Memory B cell (primary cell): ENCODE data around the gene CDKN1C.

Experiments used
- ATAC-seq: fragments of 150-1000 bp; cut with Tn5 transposase; 2 replicates; pipeline ENCODE4 v1.10.0; 2021; ENCODE audit warnings: low read depth, mild to moderate bottlenecking, moderate library complexity
- DNase-seq, 2 donors: peaks; one replicate each; pipeline ENCODE4 v3.0.0; 2022; ENCODE audit warnings: low spot score in 2 of 2
- H3K27ac Mint-ChIP-seq: one replicate; pipeline ENCODE4 v1.8.0; 2022; ENCODE audit warnings: mild to moderate bottlenecking, moderate library complexity, mixed read lengths
- H3K27me3 Mint-ChIP-seq: one replicate; pipeline ENCODE4 v1.8.0; 2022; ENCODE audit warnings: mixed read lengths
- H3K36me3 Mint-ChIP-seq: one replicate; pipeline ENCODE4 v1.8.0; 2022; ENCODE audit warnings: mild to moderate bottlenecking, mixed read lengths
- H3K4me1 Mint-ChIP-seq: one replicate; pipeline ENCODE4 v1.8.0; 2022; ENCODE audit warnings: mixed read lengths
- H3K4me3 Mint-ChIP-seq: one replicate; pipeline ENCODE4 v1.8.0; 2022; ENCODE audit warnings: mild to moderate bottlenecking, moderate library complexity, mixed read lengths
- H3K9me3 Mint-ChIP-seq: one replicate; pipeline ENCODE4 v1.8.0; 2022; ENCODE audit warnings: mixed read lengths

The CDKN1C gene

DNA sequence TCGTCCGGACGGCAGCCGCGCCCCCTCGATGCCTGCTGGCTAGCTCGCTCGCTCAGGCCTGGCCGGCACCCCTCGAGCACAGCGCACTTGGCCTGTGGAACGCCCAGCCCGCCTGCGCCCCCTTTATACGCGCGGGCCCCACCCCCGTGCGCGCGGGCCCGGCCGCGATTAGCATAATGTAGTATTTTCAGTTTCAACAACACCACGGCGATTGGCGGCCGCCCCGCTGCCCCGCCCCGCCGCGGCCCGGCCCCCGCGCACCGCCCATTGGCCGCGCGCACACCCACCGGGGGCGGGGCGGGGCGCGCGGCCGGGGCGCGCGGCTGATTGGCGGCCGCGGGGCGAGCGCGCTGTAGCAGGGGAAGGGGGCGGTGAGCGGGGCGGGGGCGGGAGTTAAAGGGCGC lies at the start of gene CDKN1C:
TSS of gene CDKN1C (minus strand) at position 98 of the 404 bp plus-strand sequence. CDS start 319 bp downstream, outside the sequence.
- peaks cover 8% of the 10 kb centered on the region for H3K4me1 Mint-ChIP-seq
- H3K27me3 Mint-ChIP-seq: peaks cover 6% of the 10 kb centered on the region
- peak within 1 kb of the TSS; percentile 72 for H3K27ac Mint-ChIP-seq
- H3K9me3 Mint-ChIP-seq: no peaks in the 10 kb centered on the region
- H3K36me3 Mint-ChIP-seq: no peaks in the 10 kb centered on the region
- ATAC-seq (peak; percentile 90), DNase-seq (peak; percentile 71 to 79)
- H3K4me3 Mint-ChIP-seq: peak within 1 kb of the TSS; percentile 94

- no peak overlapping the region for H3K27ac Mint-ChIP-seq
- no peak overlapping the region for H3K4me3 Mint-ChIP-seq
- peaks cover 6% of the 10 kb centered on the region for H3K27me3 Mint-ChIP-seq
- peaks cover 13% of the 10 kb centered on the region for H3K36me3 Mint-ChIP-seq
- DNase-seq: no peak
- H3K4me1 Mint-ChIP-seq: peaks cover 7% of the 10 kb centered on the region
- ATAC-seq: no peak
- peaks cover 17% of the 10 kb centered on the region for H3K9me3 Mint-ChIP-seq
These were observed 49.1 kb upstream of the CDKN1C start for GRCh38 chr11:2934611-2935239.

DNA sequence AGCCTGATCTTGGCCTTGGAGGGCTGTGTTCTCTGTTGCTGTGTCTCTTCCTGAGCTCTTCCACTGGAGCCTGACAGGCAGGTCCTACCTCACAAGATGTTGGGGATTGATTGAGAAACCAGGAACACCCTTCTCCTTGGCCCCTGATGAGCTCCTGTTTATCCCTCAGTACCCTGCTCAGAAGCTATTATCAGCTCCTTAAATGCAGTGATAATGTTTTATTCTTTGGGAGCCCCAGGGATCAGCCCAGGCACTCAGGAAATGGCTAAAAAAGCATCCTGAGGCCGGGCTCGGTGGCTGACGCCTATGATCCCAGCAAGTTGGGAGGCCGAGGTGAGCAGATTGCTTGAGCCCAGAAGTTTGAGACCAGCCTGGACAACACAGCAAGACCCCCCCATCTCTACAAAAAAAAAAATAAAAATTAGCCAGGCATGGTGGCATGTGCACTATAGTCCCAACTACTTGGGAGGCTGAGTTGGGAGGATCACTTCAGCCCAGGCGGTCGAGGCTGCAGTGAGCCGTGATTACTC lies 48.5 kb upstream of the CDKN1C start:
- peaks cover 7% of the 10 kb centered on the region for H3K4me1 Mint-ChIP-seq
- peaks cover 15% of the 10 kb centered on the region for H3K9me3 Mint-ChIP-seq
- H3K36me3 Mint-ChIP-seq: peaks cover 13% of the 10 kb centered on the region
- ATAC-seq (no peak), DNase-seq (no peak)
- no peak overlapping the region for H3K4me3 Mint-ChIP-seq
- H3K27ac Mint-ChIP-seq: no peak overlapping the region
- peaks cover 6% of the 10 kb centered on the region for H3K27me3 Mint-ChIP-seq

DNA sequence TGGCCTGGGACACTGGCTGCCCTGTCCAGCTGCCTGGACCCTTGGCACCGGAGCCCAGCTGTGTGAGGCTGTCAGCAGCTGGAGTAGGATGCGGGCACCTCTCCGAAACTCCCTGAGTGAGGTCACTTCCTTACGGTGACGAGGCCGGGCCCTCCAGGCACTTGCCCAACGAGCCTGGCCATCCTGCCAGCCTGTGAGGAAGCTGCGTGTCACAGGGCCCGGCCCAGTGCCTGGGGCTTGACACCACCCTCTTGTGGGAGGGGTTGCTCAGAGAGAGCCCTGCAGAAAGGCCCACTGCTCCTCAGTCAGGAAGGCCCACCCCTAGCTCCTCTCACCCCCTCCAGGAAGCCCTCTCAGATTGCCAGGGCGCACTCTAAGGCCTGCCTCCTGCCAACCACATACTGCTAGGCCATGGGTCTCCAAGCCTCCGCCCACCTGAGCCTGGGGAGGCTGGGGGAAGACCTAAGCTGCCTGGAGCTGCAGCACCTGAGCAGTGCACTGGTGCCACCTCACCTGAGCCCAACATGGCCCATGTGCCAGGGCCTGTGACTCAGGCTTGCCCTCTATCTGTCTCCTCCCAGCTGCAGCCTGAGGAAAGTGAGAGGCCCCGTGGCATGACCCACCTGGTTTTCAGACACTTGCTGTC lies 47.9 kb upstream of the CDKN1C start:
- Mint-ChIP-seq H3K27ac (no peak overlapping the region), H3K9me3 (peaks cover 10% of the 10 kb centered on the region), H3K4me3 (no peak overlapping the region), H3K36me3 (peaks cover 10% of the 10 kb centered on the region), H3K27me3 (peaks cover 8% of the 10 kb centered on the region), H3K4me1 (peaks cover 7% of the 10 kb centered on the region)
- DNase-seq: no peak
- ATAC-seq: peak; percentile 42

DNA sequence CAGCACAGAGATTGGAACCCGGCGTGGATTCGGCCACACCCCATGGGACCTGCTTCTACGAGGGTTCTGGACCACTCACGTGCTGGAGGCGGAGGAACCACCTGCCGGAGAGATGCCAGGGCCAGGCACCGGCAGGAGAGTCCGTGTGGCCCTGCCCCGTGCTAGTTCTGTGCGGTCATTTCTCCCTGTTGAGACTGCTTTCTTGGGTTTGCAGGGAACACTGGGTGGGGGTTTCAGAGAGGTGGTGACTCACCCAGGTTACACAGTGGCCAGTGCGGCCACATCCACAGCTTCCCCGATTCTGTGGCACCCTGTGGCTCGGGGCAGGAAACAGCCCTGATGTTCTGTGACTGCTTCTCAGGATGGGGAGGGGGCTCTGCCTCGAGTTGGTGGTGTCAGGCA lies 47.3 kb upstream of the CDKN1C start:
- Mint-ChIP-seq H3K4me1 (peaks cover 11% of the 10 kb centered on the region), H3K27ac (no peak overlapping the region), H3K9me3 (peaks cover 4% of the 10 kb centered on the region), H3K4me3 (no peak overlapping the region), H3K27me3 (peaks cover 8% of the 10 kb centered on the region), H3K36me3 (peaks cover 4% of the 10 kb centered on the region)
- ATAC-seq (no peak), DNase-seq (no peak)

DNA sequence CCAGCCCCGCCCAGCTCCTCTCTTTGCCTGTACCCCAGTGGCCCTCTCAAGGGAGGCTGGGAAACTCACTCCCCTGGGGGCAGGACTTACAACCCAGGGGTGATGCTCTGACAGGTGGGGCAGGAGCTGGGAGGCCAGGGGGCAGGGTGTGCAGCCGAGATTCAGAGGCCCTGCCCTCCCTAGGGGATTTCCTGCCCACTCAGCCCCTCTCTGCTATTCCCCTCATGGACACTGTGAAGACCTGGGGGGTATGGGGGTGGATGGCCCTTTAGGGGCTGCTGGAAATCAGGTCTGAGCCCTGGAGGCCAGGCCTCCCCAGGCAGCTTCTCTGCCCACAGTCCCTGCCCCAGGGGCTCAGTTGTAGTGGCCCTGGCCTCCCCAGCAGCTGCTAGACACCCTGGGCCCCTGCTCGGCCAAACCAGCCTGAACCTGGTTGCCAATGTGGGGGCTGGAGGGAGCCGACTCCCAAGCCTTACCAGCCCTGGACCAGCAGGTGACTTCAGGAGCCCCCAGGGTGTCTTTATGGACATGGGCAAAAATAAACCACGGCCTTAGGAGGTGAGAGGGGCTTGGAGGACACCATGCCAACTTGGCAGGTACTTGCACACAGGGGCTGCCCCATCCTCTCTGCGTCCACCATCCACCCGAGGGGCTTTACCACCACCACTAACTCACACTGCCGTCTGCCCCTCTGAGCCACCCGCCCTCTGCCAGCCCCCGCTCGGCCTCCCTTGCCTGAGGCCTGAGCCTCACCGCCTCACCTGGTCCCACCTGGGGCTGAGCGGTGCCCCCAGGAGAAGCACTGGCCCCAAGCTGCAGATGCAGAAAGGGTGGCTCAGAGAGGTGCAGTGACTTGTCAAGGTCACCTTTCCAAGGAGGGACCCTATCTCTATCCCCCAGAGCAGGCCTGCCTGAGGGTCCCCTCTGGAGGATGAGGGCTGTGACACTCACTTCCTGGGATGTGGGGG lies 46.5 kb upstream of the CDKN1C start:
- Mint-ChIP-seq H3K4me3 (no peak overlapping the region), H3K9me3 (no peaks in the 10 kb centered on the region), H3K27ac (no peak overlapping the region), H3K27me3 (peaks cover 8% of the 10 kb centered on the region), H3K36me3 (no peaks in the 10 kb centered on the region), H3K4me1 (peaks cover 11% of the 10 kb centered on the region)
- ATAC-seq: no peak
- no peak for DNase-seq

DNA sequence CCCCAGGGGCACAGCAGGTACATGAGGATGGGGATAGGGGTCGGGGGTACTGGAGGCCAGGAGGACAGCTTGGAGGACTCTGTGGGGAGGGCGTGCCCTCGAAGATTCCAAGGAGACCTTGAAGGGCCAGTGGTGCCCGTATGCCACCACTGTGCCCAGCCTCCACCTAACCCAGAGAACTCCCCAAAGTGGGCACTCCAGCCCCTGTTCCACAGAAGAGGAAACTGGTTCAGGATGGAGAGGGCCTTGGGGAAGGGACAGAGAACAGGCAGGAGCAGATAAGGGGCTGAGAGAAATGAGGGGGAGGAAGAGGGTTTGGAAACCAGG lies 45.8 kb upstream of the CDKN1C start:
- H3K4me3 Mint-ChIP-seq: no peak overlapping the region
- H3K27ac Mint-ChIP-seq: no peak overlapping the region
- no peaks in the 10 kb centered on the region for H3K9me3 Mint-ChIP-seq
- H3K4me1 Mint-ChIP-seq: peaks cover 11% of the 10 kb centered on the region
- DNase-seq: no peak
- H3K27me3 Mint-ChIP-seq: peaks cover 8% of the 10 kb centered on the region
- no peak for ATAC-seq
- H3K36me3 Mint-ChIP-seq: no peaks in the 10 kb centered on the region

DNA sequence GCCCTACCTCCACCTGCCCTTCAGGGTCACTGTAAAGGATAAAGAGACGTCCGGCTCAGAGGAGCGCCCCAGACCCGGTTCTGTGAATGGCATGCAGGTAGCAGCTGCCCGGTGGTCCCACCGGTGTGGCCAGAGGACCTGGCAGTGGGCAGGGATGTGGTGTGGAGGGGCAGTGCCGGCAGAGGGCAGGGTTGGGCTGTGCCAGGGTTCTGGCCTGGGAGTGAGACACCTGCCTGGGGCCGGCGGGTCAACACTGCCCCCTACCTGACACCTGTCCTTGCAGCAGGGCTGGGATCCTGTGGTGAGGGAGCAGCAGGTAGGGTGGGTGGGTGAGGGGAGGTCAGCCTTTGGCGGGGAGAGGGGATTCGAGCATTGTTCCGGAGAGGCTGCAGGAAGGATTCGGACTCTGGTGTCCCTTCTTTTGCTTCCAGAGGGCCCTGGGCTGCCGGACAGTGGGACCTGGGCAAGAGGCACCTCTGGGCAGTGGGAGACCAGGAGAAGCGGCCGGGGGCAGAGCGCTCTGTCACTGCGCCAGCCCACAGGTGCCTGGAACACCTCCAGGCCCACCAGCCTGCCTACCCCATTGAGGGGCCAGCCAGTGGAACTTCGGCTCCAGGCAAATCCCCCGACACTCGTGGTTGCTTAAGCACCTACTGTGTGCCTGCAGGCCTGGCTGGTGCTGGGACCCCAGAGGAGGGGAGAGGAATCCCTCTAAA lies 45.3 kb upstream of the CDKN1C start:
- H3K4me3 Mint-ChIP-seq: peak overlapping the region; percentile 77
- H3K4me1 Mint-ChIP-seq: peaks cover 11% of the 10 kb centered on the region
- peak; percentile 35 for DNase-seq
- H3K27me3 Mint-ChIP-seq: peaks cover 8% of the 10 kb centered on the region
- ATAC-seq: peak; percentile 50
- no peaks in the 10 kb centered on the region for H3K36me3 Mint-ChIP-seq
- H3K27ac Mint-ChIP-seq: no peak overlapping the region
- H3K9me3 Mint-ChIP-seq: no peaks in the 10 kb centered on the region

DNA sequence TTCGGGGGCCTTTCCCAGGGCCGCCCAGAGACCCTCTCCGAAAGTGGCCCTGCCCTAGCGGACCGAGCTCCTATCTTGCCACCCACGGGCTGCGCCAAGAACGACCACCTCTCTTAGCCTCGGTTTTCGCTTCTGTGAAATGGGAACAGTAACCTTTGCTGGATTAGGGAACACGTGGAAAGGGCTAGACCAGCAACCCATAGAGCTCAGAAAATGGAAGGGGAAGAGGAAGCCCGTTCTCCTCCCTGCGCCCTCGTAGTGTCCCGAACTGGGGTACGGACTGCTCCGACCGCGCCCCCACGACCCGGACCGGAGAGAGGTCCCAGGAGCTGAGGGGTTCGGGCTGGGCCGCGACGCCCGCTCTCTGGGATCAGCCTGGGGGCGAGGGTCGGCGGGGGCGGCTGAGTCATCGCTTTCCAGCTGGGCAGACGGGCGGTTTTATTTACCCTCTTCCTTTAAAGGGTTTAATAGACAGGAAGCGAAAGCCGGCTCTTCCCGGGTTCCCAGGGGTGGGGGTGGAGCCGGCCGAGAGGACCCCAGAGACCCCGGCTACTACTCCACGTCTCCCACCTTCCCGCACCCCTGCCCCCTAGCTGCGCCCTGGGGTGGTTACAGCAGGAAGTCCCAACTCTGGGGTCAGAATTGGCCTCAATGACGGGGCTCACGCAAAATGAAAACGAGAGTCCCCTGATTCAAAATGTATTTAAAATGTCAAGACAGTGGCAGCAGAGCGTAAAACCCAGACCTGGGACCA lies 44.6 kb upstream of the CDKN1C start:
- Mint-ChIP-seq H3K27ac (no peak overlapping the region), H3K4me1 (peaks cover 11% of the 10 kb centered on the region), H3K4me3 (peak overlapping the region; percentile 77), H3K36me3 (no peaks in the 10 kb centered on the region), H3K27me3 (peaks cover 8% of the 10 kb centered on the region), H3K9me3 (no peaks in the 10 kb centered on the region)
- no peak for DNase-seq
- peak; percentile 55 for ATAC-seq

DNA sequence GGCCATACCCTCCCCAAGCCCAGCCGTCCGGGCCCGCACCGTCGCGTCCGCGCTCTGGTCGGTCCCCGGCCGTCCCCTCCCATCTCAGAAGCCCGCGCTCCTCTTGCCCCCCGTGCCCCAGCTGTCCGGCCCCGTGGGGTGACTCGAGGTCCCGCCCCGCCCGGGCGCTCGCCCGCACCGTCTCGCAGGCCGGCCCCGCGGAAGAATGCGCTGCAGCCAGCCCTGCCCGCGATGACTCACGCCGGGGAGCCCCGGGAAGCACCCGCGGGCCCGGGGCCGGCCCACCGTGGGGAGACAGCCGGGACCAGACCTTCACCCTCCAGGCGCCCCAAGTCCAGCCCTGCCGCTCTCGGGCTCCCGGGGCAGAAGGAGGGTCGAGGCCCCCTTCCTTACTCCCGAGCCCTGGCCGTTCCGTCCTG lies 44.0 kb upstream of the CDKN1C start:
- Mint-ChIP-seq H3K36me3 (no peaks in the 10 kb centered on the region), H3K27ac (no peak overlapping the region), H3K4me1 (peaks cover 11% of the 10 kb centered on the region), H3K4me3 (peak overlapping the region; percentile 77), H3K9me3 (no peaks in the 10 kb centered on the region), H3K27me3 (peaks cover 8% of the 10 kb centered on the region)
- no peak for DNase-seq
- no peak for ATAC-seq

DNA sequence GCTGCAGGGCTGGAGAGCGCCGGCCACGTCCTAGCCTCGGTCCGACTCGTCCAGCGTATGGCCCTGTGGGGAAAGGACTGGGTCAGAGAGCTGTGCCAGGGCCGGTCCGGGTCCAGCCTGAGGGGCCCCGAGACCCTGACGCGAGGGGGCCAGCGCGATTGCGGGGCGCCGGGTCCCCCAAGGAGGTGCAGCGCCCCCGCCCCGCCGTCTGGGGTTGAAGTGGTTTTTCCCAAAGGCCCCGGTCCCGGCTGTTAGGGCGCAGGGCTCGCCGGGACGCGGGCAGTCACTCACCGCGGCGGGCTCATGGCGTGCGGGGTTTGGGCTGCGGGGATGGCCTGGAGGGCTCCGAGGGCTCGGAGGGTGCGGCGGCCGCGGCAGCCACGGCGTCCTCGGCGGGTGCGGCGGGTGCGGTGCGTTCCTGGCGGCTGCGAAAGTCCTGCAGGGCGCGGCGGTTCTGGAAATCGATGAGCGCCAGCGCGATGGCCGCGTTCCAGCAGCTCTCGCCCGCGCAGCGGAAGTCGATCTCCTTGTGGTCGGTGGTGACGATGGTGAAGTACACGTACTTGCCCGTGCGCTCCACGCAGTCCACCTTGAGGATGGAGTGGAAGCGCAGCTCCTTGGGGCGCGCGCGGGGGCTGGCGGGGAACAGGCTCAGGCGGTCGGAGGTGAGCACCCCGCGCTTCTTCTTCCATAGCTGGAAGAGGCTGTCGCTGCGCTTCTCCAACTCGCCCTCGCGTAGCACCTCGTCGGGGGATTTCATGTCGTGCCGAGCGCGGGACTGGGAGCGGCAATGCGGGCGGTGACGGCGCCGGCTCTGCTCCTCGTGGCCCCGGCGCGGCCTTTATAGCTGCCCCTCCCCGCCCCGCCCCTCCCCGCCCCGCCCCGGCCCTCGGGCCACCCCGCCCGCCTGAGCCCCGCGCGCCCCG lies 43.3 kb upstream of the CDKN1C start, which contains the start of gene PHLDA2:
TSS of gene PHLDA2 (minus strand) at position 816 of the 926 bp plus-strand sequence. CDS start at position 760, 56 bp downstream.
- Mint-ChIP-seq H3K4me3 (peak within 1 kb of the TSS; percentile 81), H3K27me3 (peaks cover 8% of the 10 kb centered on the region), H3K36me3 (no peaks in the 10 kb centered on the region), H3K4me1 (peaks cover 11% of the 10 kb centered on the region), H3K9me3 (no peaks in the 10 kb centered on the region), H3K27ac (no peak within 1 kb of the TSS)
- ATAC-seq (peak; percentile 51), DNase-seq (peak in 1 of 2 donors; percentile 22)
